HG03060 (cell line): Measurements from ENCODE around the gene SEPTIN7.

Experiments
- ATAC-seq: cut with Tn5 transposase; IDR thresholded peaks from one replicate; pipeline ENCODE4 v1.9.1; 2021; ENCODE audit warnings: low read depth, moderate number of reproducible peaks; ENCODE audit not compliant: unreplicated experiment

Gene SEPTIN7

GRCh38 chr7:35826751-35827150 is 25.9 kb downstream of the SEPTIN7 start:
- ATAC-seq: no peak

- ATAC-seq: no peak
Observed at GRCh38 chr7:35828817-35829216, 28.0 kb downstream of the SEPTIN7 start.

GRCh38 chr7:35831208-35831607 is 30.4 kb downstream of the SEPTIN7 start:
- ATAC-seq: no peak

DNA sequence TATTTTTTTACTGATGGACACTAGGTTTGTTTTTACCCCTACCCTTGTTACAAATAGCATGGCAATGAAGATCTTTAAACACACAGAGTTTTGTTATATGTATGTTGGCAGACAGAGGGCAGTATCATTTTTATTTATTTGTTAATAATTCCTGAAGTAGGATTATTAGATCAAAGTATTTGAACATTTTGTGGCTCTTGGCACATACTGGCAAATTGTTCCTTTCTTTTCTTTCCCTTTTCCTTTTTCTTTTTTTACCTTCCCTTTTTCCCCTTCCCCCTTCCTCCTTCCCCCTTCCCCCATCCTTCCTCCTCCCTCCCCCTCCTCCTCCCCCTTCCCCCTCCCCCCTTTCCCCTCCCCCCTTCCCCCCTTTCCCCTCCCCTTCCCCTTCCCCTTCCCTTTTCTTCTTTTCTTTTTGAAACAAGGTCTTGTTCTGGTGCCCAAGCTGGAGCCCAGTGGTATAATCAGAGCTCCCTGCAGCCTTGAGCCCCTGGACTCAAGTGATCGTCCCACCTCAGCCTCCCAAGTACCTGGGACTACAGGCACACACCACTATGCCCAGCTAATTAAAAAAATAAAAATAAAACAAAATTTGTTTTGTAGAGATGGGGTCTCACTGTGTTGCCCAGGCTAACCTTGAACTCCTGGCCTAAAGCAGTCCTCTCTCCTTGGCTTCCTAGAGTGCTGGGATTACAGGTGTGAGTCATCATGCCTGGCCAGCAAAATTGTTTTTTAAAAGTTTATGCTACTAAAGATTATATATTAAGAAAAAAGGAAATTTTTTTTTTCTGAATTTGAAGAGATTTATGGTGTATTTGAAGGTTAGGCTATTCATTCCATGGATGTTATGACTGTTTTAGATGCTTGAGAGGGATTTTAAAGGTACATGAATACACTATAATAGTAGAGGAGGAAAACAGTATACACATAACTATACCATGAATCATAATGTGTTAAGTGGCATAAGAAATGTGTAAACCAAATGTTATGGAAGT is 39.3 kb downstream of the SEPTIN7 start:
- no peak for ATAC-seq

- ATAC-seq: no peak
Observed at GRCh38 chr7:35846816-35847412, 46.1 kb downstream of the SEPTIN7 start.

- no peak for ATAC-seq
Observed at GRCh38 chr7:35848725-35849124, 47.9 kb downstream of the SEPTIN7 start.

GRCh38 chr7:35849158-35849831 is 48.4 kb downstream of the SEPTIN7 start:
- ATAC-seq: no peak

GRCh38 chr7:35849954-35850353 is 49.1 kb downstream of the SEPTIN7 start:
- ATAC-seq: no peak
